ENCODE data around the gene CELF2. TPM values are rescaled to one million over a fixed set of nuclear protein-coding genes. Genes with fewer than 3 reads are reported as not detected.

CELF2 gene
- polyA plus RNA-seq, 1 experiment = 24.7 TPM

DNA sequence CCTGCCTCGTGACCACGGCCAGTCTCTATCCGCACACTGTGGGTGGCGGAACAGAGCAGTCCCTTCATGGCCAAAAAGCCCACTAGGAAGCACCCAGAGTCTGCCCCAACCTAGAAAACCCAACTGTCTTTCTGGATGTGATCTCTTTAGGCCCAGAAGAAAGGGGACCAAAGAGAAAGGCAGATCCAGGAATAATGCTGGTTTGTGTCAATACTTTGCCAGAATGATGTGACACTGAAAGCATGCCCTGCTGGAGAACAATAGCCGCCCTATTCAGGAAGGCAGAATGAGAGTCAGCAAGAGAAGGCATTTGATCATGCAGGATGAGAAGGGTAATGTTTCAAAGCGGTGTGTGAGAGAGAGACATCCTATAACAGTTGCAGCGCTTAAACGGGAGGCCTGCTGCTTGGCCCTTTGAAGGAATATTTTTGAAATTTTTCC is 319.1 kb downstream of the CELF2 start:
- Histone ChIP-seq H3K27ac (ENCODE audit: low read depth, low read length) (no peak overlapping the region), H3K9me3 (ENCODE audit: control insufficient read depth, insufficient read depth, low read length) (peaks cover 3% of the 10 kb centered on the region; the same call in 1 of the 2 replicates), H3K27me3 (ENCODE audit: control insufficient read depth, insufficient read depth, low read length) (no peaks in the 10 kb centered on the region), H3K4me3 (ENCODE audit: low read depth, low read length) (no peak overlapping the region)
- POLR2A ChIA-PET = no interaction called here
- CTCF ChIA-PET = interaction anchor here (0.8 kb wide), 1 partner anchor 9 kb away, joined by 4 read pairs; no protein-coding TSS in a partner anchor
- no peak for DNase-seq (ENCODE audit: low read depth, low spot score)
- TF ChIP-seq, protein P1, sequence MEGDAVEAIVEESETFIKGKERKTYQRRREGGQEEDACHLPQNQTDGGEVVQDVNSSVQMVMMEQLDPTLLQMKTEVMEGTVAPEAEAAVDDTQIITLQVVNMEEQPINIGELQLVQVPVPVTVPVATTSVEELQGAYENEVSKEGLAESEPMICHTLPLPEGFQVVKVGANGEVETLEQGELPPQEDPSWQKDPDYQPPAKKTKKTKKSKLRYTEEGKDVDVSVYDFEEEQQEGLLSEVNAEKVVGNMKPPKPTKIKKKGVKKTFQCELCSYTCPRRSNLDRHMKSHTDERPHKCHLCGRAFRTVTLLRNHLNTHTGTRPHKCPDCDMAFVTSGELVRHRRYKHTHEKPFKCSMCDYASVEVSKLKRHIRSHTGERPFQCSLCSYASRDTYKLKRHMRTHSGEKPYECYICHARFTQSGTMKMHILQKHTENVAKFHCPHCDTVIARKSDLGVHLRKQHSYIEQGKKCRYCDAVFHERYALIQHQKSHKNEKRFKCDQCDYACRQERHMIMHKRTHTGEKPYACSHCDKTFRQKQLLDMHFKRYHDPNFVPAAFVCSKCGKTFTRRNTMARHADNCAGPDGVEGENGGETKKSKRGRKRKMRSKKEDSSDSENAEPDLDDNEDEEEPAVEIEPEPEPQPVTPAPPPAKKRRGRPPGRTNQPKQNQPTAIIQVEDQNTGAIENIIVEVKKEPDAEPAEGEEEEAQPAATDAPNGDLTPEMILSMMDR (IDR thresholded peaks at IDR 0.05; ENCODE audit: low read depth, low read length) = no peak

DNA sequence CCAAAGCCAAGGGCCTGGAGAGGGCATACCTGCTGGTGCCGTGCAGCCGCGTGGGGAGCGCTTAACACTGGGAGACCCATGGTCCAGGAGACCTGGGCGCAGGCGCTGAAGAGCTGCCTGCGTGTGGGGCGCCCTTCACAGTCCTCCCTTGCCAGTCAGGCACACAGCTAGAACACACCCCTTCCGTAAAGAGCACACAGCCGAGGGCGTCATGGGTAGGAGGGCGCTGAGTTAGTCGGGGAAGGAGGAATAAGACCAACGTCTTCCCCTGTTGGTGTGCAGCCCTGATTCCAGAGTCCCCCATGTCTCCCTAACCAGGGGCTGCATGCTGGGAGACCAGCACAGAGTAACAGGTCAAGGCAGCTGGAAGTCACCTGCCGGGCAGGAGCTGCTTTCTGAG is 319.8 kb downstream of the CELF2 start:
- Histone ChIP-seq H3K9me3 (ENCODE audit: control insufficient read depth, insufficient read depth, low read length) (peaks cover 3% of the 10 kb centered on the region; the same call in 1 of the 2 replicates), H3K27me3 (ENCODE audit: control insufficient read depth, insufficient read depth, low read length) (no peaks in the 10 kb centered on the region), H3K4me3 (ENCODE audit: low read depth, low read length) (no peak overlapping the region), H3K27ac (ENCODE audit: low read depth, low read length) (no peak overlapping the region)
- POLR2A ChIA-PET = no interaction called here
- CTCF ChIA-PET = no interaction called here
- TF ChIP-seq, protein P1 (IDR thresholded peaks at IDR 0.05; ENCODE audit: low read depth, low read length) = no peak
- DNase-seq (ENCODE audit: low read depth, low spot score) = no peak

DNA sequence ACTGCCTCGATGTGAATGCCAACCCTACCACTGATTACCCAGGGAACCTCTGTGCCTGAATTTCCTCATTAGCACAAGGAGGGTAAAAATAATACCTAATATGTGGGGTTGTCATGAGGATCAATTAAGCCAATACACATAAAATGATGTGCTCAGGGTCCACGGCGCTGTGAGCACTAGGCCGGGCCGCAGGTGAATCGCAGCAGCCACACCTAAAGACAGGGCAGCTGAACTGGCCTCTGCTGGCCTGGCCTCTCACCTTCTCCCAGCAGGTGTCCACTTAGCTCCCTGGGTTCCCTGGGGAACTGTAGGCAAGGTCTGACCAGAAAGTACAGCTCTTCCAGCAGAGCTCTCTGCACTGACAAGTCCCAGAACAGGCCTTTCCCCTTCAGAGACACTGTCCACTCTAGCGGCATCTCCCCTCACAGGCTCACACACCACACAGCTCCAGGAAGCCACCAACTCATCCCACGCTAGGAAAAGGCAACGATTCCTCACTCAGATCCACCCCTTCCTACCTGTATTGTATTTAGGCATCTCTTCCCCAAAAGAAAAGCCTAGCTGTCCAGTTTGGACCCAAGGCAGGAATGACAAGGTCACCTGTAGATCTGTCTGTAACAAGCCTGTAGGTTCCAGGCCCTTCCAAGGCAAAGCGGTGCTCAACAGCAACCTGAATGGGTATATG is 320.6 kb downstream of the CELF2 start:
- TF ChIP-seq, protein P1 (IDR thresholded peaks at IDR 0.05; ENCODE audit: low read depth, low read length) = no peak
- Histone ChIP-seq H3K4me3 (ENCODE audit: low read depth, low read length) (no peak overlapping the region), H3K27me3 (ENCODE audit: control insufficient read depth, insufficient read depth, low read length) (no peaks in the 10 kb centered on the region), H3K9me3 (ENCODE audit: control insufficient read depth, insufficient read depth, low read length) (peaks cover 5% of the 10 kb centered on the region; the same call in 1 of the 2 replicates), H3K27ac (ENCODE audit: low read depth, low read length) (no peak overlapping the region)
- ChIA-PET POLR2A (no interaction called here), CTCF (no interaction called here)
- DNase-seq (ENCODE audit: low read depth, low spot score) = no peak

DNA sequence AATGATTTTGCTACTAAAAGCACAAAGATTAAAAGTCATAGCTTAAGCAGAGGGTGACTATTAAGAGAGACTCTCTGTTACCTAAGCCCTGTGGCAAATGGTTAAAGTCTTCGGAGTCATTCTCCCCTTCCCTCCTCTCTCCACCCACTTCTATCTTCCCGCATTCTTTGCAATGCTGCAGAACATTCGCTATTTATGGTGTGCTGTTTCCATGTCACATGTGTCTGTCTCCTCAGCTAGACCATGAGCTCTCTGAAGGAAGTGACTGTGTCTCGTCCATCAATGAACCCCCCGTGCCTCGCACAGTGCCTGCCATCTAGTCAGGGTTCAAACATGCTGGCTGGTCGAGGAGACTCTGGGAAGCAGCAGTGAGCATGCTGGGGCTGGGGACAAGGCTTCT is 321.3 kb downstream of the CELF2 start:
- no peak overlapping the region for H3K4me3 ChIP-seq (ENCODE audit: low read depth, low read length)
- POLR2A ChIA-PET = no interaction called here
- TF ChIP-seq, protein P1 (IDR thresholded peaks at IDR 0.05; ENCODE audit: low read depth, low read length) = no peak
- peaks cover 10% of the 10 kb centered on the region; the same call in 1 of the 2 replicates for H3K9me3 ChIP-seq (ENCODE audit: control insufficient read depth, insufficient read depth, low read length)
- no peak for DNase-seq (ENCODE audit: low read depth, low spot score)
- H3K27me3 ChIP-seq (ENCODE audit: control insufficient read depth, insufficient read depth, low read length) = no peaks in the 10 kb centered on the region
- CTCF ChIA-PET = no interaction called here
- no peak overlapping the region for H3K27ac ChIP-seq (ENCODE audit: low read depth, low read length)

DNA sequence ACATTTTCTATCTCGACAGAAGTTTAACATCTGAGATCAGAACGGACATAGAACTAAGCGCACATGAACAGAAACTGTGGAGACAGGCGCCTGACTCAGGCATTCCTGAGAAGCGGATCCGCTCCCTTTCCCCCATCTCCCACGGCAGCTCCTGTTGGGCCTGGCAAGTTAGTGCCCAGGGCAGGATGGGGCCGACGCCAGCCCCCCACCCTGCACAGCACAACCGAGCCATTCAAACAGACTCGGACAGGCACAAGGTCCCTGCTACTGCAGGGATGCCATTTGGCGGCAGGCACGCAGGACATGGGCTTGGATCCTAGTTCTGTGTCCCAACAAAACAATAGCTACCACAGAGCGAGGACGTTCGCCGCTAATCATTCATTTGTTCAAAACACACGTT is 322.0 kb downstream of the CELF2 start:
- TF ChIP-seq, protein P1 (IDR thresholded peaks at IDR 0.05; ENCODE audit: low read depth, low read length) = no peak
- Histone ChIP-seq H3K27me3 (ENCODE audit: control insufficient read depth, insufficient read depth, low read length) (no peaks in the 10 kb centered on the region), H3K4me3 (ENCODE audit: low read depth, low read length) (no peak overlapping the region), H3K9me3 (ENCODE audit: control insufficient read depth, insufficient read depth, low read length) (peaks cover 17% of the 10 kb centered on the region; the same call in 1 of the 2 replicates), H3K27ac (ENCODE audit: low read depth, low read length) (no peak overlapping the region)
- POLR2A ChIA-PET = no interaction called here
- CTCF ChIA-PET = interaction anchor here (0.6 kb wide), 1 partner anchor 243 kb away, joined by 3 read pairs; no protein-coding TSS in a partner anchor
- DNase-seq (ENCODE audit: low read depth, low spot score) = no peak

All from AG04450 (cell line).